Left lung (tissue), 10 donors: ENCODE results near the gene PCDHA6. TPM values are rescaled to one million over a fixed set of nuclear protein-coding genes. Genes with fewer than 3 reads are reported as not detected.
"Not testable (repeated sequence)": the region's sequence is repeated elsewhere in the genome, so short reads cannot be mapped to it uniquely, and the experiment has no call there.

Experiments
- ATAC-seq: fragments of 200-7000 bp; cut with Tn5 transposase; one replicate; pipeline ENCODE4 v1.9.1; 2020; ENCODE audit warnings: moderate library complexity
- DNase-seq, 4 donors: peaks; one replicate each; pipeline ENCODE4 v3.0.0-alpha.2; 2013 to 2020
- H3K27ac ChIP-seq, 2 donors: fragments of 200-600 bp; sonication (generic) in 1 of 2; one replicate each; pipeline versions ENCODE4 v1.5.0 to v1.8.0; 2020 to 2021
- H3K27me3 ChIP-seq, 2 donors: fragments of 200-600 bp; sonication (generic) in 1 of 2; one replicate each; pipeline versions ENCODE4 v1.5.0 to v1.8.0; 2020 to 2021
- H3K36me3 ChIP-seq, 2 donors: fragments of 200-600 bp; sonication (generic) in 1 of 2; one replicate each; pipeline versions ENCODE4 v1.5.0 to v1.8.0; 2020 to 2021
- H3K4me1 ChIP-seq, 2 donors: fragments of 200-600 bp; one replicate each; pipeline ENCODE4 v1.8.0; 2021
- H3K4me3 ChIP-seq, 2 donors: fragments of 200-600 bp; sonication (generic) in 1 of 2; one replicate each; pipeline versions ENCODE4 v1.5.0 to v1.8.0; 2020 to 2021; ENCODE audit warnings: mild to moderate bottlenecking in 1 of 2
- H3K9me3 ChIP-seq, 2 donors: fragments of 200-600 bp; sonication (generic) in 1 of 2; one replicate each; pipeline versions ENCODE4 v1.5.0 to v1.8.0; 2020 to 2021
- intact Hi-C, 2 donors: fragments of 100-400 bp; cut with DNase I; formaldehyde crosslinking; loops; one replicate each; pipeline versions ENCODE4 v1.11.2 to v1.14.2; 2022
- polyA plus RNA-seq, 6 donors: library from polyadenylated mRNA; unstranded; fragments of 120-200 nt; gene quantifications; one replicate each; pipeline ENCODE4 v1.2.1, GENCODE V29; 2013; ENCODE audit not compliant: insufficient read length in 6 of 6
- total RNA-seq, 2 donors: library from RNA; stranded (reverse); fragmentation: NEBNext Ultra II Directional; extraction: Animal tissue kit (Norgen Biotek cat#: 25700); gene quantifications; one replicate each; pipeline ENCODE4 v1.2.1, GENCODE V29; 2021
- TF ChIP-seq, protein P1 (sequence below), 2 donors: fragments of 200-600 bp; sonication (generic) in 1 of 2; IDR thresholded peaks; one replicate each; pipeline versions ENCODE4 v1.5.0 to v1.8.0; 2021; ENCODE audit warnings: antibody characterized with exemption in 2 of 2
- donor health status: DM: no; HTN: yes; CAD: no.
- donor health status: DM: no; HTN: no; CAD: no.

Gene PCDHA6
- total and polyA plus RNA-seq, 8 donors, result 0.34 to 1.8 (median 0.50) TPM

DNA sequence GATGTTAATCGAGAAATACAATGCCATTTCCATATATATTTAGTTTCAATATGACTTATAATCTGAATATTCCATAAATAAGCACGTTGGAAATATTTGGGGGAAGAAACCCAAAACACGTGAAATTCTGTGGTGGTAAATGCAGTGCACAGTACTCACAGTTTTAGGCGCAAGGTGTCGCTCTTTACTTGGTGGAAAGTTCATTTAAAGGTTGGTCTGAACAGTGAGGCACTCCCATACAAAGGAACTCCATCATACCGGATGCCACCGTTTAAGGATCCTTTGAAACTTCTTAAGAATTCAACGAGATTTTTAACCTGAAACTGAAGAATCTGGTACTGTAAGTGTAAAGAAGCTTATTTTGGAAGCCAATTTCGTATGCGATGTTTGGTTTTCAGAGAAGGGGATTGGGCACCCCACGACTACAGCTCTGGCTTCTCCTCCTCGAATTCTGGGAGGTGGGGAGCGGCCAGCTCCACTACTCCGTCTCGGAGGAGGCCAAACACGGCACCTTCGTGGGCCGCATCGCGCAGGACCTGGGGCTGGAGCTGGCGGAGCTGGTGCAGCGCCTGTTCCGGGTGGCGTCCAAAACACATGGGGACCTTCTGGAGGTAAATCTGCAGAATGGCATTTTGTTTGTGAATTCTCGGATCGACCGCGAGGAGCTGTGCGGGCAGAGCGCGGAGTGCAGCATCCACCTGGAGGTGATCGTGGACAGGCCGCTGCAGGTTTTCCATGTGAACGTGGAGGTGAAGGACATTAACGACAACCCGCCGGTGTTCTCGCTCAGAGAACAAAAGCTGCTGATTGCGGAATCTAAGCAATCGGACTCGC, 41.2 kb downstream of the PCDHA6 start, which contains the start of gene PCDHA11:
TSS of gene PCDHA11 (plus strand) at position 237 of the 834 bp plus-strand sequence. CDS start at position 384, 147 bp downstream.
- peak within 1 kb of the TSS in 1 of 2 donors; percentile 25 for H3K4me3 ChIP-seq

GRCh38 chr5:140869555-140869886, 41.8 kb downstream of the PCDHA6 start:
- Histone ChIP-seq H3K4me1 (no peaks in the 10 kb centered on the region), H3K27me3 (peaks cover 4 to 75% of the 10 kb centered on the region in 2 donors), H3K9me3 (peaks cover 0 to 30% of the 10 kb centered on the region in 2 donors), H3K36me3 (no peaks in the 10 kb centered on the region), H3K27ac (no peak overlapping the region), H3K4me3 (peak overlapping the region in 1 of 2 donors; percentile 25)
- DNase-seq (no peak), ATAC-seq (peak; percentile 69)
- TF ChIP-seq, protein P1, sequence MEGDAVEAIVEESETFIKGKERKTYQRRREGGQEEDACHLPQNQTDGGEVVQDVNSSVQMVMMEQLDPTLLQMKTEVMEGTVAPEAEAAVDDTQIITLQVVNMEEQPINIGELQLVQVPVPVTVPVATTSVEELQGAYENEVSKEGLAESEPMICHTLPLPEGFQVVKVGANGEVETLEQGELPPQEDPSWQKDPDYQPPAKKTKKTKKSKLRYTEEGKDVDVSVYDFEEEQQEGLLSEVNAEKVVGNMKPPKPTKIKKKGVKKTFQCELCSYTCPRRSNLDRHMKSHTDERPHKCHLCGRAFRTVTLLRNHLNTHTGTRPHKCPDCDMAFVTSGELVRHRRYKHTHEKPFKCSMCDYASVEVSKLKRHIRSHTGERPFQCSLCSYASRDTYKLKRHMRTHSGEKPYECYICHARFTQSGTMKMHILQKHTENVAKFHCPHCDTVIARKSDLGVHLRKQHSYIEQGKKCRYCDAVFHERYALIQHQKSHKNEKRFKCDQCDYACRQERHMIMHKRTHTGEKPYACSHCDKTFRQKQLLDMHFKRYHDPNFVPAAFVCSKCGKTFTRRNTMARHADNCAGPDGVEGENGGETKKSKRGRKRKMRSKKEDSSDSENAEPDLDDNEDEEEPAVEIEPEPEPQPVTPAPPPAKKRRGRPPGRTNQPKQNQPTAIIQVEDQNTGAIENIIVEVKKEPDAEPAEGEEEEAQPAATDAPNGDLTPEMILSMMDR (IDR thresholded peaks at IDR 0.05), result no peak
- intact Hi-C loops, result no loop called here

More for the DNA sequence above, 41.2 kb downstream of the PCDHA6 start, which contains the start of gene PCDHA11:
- peaks cover 0 to 70% of the 10 kb centered on the region in 2 donors for H3K27me3 ChIP-seq
- TF ChIP-seq, protein P1 (IDR thresholded peaks at IDR 0.05), result no peak
- no peaks in the 10 kb centered on the region for H3K4me1 ChIP-seq
- no peaks in the 10 kb centered on the region for H3K36me3 ChIP-seq
- intact Hi-C loops, result no loop called here
- H3K9me3 ChIP-seq, result peaks cover 0 to 30% of the 10 kb centered on the region in 2 donors
- DNase-seq, result peak in 1 of 4 donors; percentile 18
- ATAC-seq, result peak; percentile 88
- no peak within 1 kb of the TSS for H3K27ac ChIP-seq

DNA sequence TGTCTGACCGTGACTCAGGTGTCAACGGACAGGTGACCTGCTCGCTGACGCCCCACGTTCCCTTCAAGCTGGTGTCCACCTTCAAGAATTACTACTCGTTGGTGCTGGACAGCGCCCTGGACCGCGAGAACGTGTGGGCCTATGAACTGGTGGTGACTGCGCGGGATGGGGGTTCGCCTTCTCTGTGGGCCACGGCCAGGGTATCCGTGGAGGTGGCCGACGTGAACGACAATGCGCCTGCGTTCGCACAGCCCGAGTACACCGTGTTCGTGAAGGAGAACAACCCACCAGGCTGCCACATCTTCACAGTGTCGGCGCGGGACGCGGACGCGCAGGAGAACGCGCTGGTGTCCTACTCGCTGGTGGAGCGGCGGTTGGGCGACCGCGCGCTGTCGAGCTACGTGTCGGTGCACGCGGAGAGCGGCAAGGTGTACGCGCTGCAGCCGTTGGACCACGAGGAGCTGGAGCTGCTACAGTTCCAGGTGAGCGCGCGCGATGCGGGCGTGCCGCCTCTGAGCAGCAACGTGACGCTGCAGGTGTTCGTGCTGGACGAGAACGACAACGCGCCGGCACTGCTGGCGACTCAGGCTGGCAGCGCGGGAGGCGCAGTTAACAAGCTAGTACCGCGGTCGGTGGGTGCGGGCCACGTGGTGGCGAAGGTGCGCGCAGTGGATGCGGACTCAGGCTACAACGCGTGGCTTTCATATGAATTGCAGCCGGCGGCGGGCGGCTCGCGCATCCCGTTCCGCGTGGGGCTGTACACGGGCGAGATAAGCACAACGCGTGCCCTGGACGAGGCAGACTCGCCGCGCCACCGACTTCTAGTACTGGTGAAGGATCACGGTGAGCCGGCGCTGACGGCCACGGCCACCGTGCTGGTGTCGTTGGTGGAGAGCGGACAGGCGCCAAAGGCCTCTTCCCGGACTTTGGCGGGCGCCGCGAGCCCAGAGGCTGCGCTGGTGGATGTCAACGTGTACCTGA, 42.8 kb downstream of the PCDHA6 start:
- Histone ChIP-seq H3K27ac (no peak overlapping the region), H3K9me3 (peaks cover 0 to 35% of the 10 kb centered on the region in 2 donors), H3K36me3 (no peaks in the 10 kb centered on the region), H3K4me1 (no peaks in the 10 kb centered on the region), H3K27me3 (peaks cover 12 to 85% of the 10 kb centered on the region in 2 donors), H3K4me3 (no peak overlapping the region)
- TF ChIP-seq, protein P1 (IDR thresholded peaks at IDR 0.05), result no peak
- DNase-seq (peak in 1 of 4 donors; percentile 77), ATAC-seq (no peak)
- intact Hi-C loops, result no loop called here

GRCh38 chr5:140875085-140876065, 47.6 kb downstream of the PCDHA6 start, which contains the start of gene PCDHA12:
TSS of gene PCDHA12 (plus strand) at chr5:140875308. CDS start at chr5:140875473, 165 bp downstream.
- DNase-seq, result no peak
- peak; percentile 89 for ATAC-seq

GRCh38 chr5:140876541-140877261, 48.9 kb downstream of the PCDHA6 start:
- Histone ChIP-seq H3K27me3 (peaks cover 22 to 91% of the 10 kb centered on the region in 2 donors), H3K9me3 (peaks cover 0 to 33% of the 10 kb centered on the region in 2 donors)
- H3K4me3 ChIP-seq, intact Hi-C loops, H3K4me1 ChIP-seq, H3K27ac ChIP-seq, H3K36me3 ChIP-seq, ATAC-seq: not testable (repeated sequence)
- peak in 1 of 4 donors; percentile 72 for DNase-seq

More at GRCh38 chr5:140875085-140876065, 47.6 kb downstream of the PCDHA6 start, which contains the start of gene PCDHA12:
- Histone ChIP-seq H3K9me3 (peaks cover 0 to 45% of the 10 kb centered on the region in 2 donors), H3K36me3 (no peaks in the 10 kb centered on the region), H3K4me1 (no peaks in the 10 kb centered on the region), H3K4me3 (peak within 1 kb of the TSS in 1 of 2 donors; percentile 4), H3K27me3 (peaks cover 22 to 91% of the 10 kb centered on the region in 2 donors), H3K27ac (peak within 1 kb of the TSS in 1 of 2 donors; percentile 58)
- intact Hi-C loops, result no loop called here
- TF ChIP-seq, protein P1 (IDR thresholded peaks at IDR 0.05), result peak in 1 of 2 donors; percentile 9
